Karpas-422 (cell line): ENCODE data around the gene CES3. TPM values are rescaled to one million over a fixed set of nuclear protein-coding genes. Genes with fewer than 3 reads are reported as not detected.
A peak's percentile ranks its signal among the peaks of the same experiment; 100 is the strongest.
"Not testable (repeated sequence)": the region's sequence is repeated elsewhere in the genome, so short reads cannot be mapped to it uniquely, and the experiment has no call there.

ENCODE experiments used
- DNase-seq: peaks from one replicate; pipeline ENCODE4 v3.0.0-alpha.2; 2015
- H2AFZ ChIP-seq: fragments of 200-600 bp; sonication (generic); 2 replicates; pipeline ENCODE4 v1.6.1; 2014; ENCODE audit warnings: antibody characterized with exemption, low read length, mixed read lengths
- H3K27ac ChIP-seq: fragments of 200-600 bp; sonication (generic); 2 replicates; pipeline ENCODE4 v1.5.1; 2014; ENCODE audit warnings: mild to moderate bottlenecking, low read length, moderate library complexity
- H3K27me3 ChIP-seq: fragments of 200-600 bp; sonication (generic); 2 replicates; pipeline ENCODE4 v1.6.1; 2014; ENCODE audit warnings: low read length, mixed read lengths
- H3K36me3 ChIP-seq: fragments of 200-600 bp; sonication (generic); 2 replicates; pipeline ENCODE4 v1.6.1; 2014; ENCODE audit warnings: low read length, mixed read lengths; ENCODE audit not compliant: insufficient read depth
- H3K4me1 ChIP-seq: fragments of 200-600 bp; sonication (generic); 2 replicates; pipeline ENCODE4 v1.6.1; 2014; ENCODE audit warnings: mild to moderate bottlenecking, low read length, mixed read lengths
- H3K4me2 ChIP-seq: fragments of 200-600 bp; sonication (generic); 2 replicates; pipeline ENCODE4 v1.6.1; 2014; ENCODE audit warnings: low read length, low read depth, mild to moderate bottlenecking; ENCODE audit not compliant: poor library complexity, severe bottlenecking
- H3K4me3 ChIP-seq: fragments of 200-600 bp; sonication (generic); 2 replicates; pipeline ENCODE4 v1.5.1; 2014; ENCODE audit warnings: mild to moderate bottlenecking, antibody characterized with exemption, low read length, mixed read lengths
- H3K79me2 ChIP-seq: fragments of 200-600 bp; sonication (generic); 2 replicates; pipeline ENCODE4 v1.6.1; 2014; ENCODE audit warnings: mild to moderate bottlenecking, low read length, mixed read lengths
- H3K9ac ChIP-seq: fragments of 200-600 bp; sonication (generic); 2 replicates; pipeline ENCODE4 v1.6.0; 2014; ENCODE audit warnings: low read length
- H3K9me2 ChIP-seq: fragments of 200-600 bp; sonication (generic), shearing (Covaris generic); replicated peaks from 2 replicates; pipeline ENCODE4 v1.6.0; 2014; ENCODE audit warnings: mild to moderate bottlenecking, low read length, moderate library complexity; ENCODE audit not compliant: insufficient read depth
- H3K9me3 ChIP-seq: fragments of 300-700, 200-600 bp; sonication (generic); 2 replicates; pipeline ENCODE4 v1.6.1; 2014; ENCODE audit warnings: low read length, mixed read lengths
- H4K20me1 ChIP-seq: fragments of 200-600 bp; sonication (generic); 2 replicates; pipeline ENCODE4 v1.6.1; 2014; ENCODE audit warnings: mild to moderate bottlenecking, antibody characterized with exemption, low read length, low read depth; ENCODE audit not compliant: insufficient read depth
- total RNA-seq: library from RNA; depleted of rRNA; stranded (reverse); fragments of >200 nt; shearing (Covaris generic); gene quantifications from 2 replicates; pipeline ENCODE4 v1.2.3, GENCODE V29; 2014; ENCODE audit warnings: low replicate concordance

CES3 gene
- total RNA-seq, 1 experiment from 2014 or later = 20.9 TPM

GRCh38 chr16:66950437-66950836 is 10.6 kb upstream of the CES3 start:
- Histone ChIP-seq H4K20me1 (no peaks in the 10 kb centered on the region), H3K36me3 (no peaks in the 10 kb centered on the region), H3K4me1 (peaks cover 3% of the 10 kb centered on the region; the same call in 1 of the 2 replicates), H3K4me2 (no peak overlapping the region), H3K79me2 (no peaks in the 10 kb centered on the region), H3K9me3 (no peaks in the 10 kb centered on the region), H3K27me3 (no peaks in the 10 kb centered on the region), H3K4me3 (no peak overlapping the region), H3K27ac (no peak overlapping the region), H3K9ac (no peak overlapping the region), H2AFZ (no peak overlapping the region), H3K9me2 (no peaks in the 10 kb centered on the region)
- DNase-seq = no peak

GRCh38 chr16:66950971-66951790 is 9.9 kb upstream of the CES3 start:
- Histone ChIP-seq H3K27me3 (no peaks in the 10 kb centered on the region), H3K9ac (no peak overlapping the region), H3K79me2 (no peaks in the 10 kb centered on the region), H3K4me1 (peaks cover 3% of the 10 kb centered on the region; the same call in 1 of the 2 replicates), H3K36me3 (no peaks in the 10 kb centered on the region), H2AFZ (no peak overlapping the region), H3K27ac (no peak overlapping the region), H3K4me2 (no peak overlapping the region), H3K9me2 (no peaks in the 10 kb centered on the region), H3K4me3 (no peak overlapping the region), H4K20me1 (no peaks in the 10 kb centered on the region), H3K9me3 (no peaks in the 10 kb centered on the region)
- DNase-seq = no peak

DNA sequence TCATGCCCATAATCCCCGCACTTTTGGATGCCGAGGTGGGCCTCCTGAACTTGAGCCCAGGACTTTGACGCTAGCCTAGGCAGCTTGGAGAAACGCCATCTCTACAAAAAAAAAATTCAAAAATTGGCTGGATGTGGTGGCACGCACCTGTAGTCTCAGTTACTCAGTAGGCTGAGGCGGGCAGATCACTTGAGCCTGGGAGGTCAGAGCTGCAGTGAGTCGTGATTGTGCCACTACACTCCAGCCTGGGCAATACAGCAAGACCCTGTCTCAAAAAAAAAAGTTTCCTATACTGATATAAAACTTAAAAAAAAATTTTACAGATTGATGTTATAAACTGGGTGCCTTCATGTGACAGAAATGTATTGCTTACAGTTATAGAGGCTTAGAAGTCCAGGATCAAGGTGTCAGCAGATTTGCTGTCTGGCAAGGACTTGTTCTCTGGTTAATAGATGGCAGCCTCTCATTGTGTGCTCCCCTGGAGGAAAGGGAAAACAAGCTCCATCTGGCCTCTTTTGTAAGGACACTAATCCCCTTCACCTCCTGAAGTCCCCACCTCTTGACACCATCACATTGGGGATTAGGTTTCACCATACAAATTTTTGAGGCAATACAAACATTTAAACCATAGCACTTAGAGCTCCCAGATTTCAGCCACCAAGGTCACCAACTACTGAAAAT is 8.5 kb upstream of the CES3 start:
- no peaks in the 10 kb centered on the region for H3K36me3 ChIP-seq
- H2AFZ ChIP-seq = no peak overlapping the region
- no peaks in the 10 kb centered on the region for H3K27me3 ChIP-seq
- no peak for DNase-seq
- H4K20me1 ChIP-seq = no peaks in the 10 kb centered on the region
- H3K4me2 ChIP-seq = no peak overlapping the region
- H3K4me3 ChIP-seq = no peak overlapping the region
- H3K9me3 ChIP-seq = no peaks in the 10 kb centered on the region
- H3K4me1 ChIP-seq = peaks cover 2% of the 10 kb centered on the region; the same call in 1 of the 2 replicates
- no peak overlapping the region for H3K27ac ChIP-seq
- H3K9me2 ChIP-seq = no peaks in the 10 kb centered on the region
- H3K79me2 ChIP-seq = no peaks in the 10 kb centered on the region
- no peak overlapping the region for H3K9ac ChIP-seq

GRCh38 chr16:66953462-66954096 is 7.5 kb upstream of the CES3 start:
- no peaks in the 10 kb centered on the region for H3K9me2 ChIP-seq
- no peak overlapping the region for H3K4me2 ChIP-seq
- H3K9me3 ChIP-seq = no peaks in the 10 kb centered on the region
- no peaks in the 10 kb centered on the region for H3K79me2 ChIP-seq
- no peaks in the 10 kb centered on the region for H3K36me3 ChIP-seq
- H3K4me3 ChIP-seq = no peak overlapping the region
- no peaks in the 10 kb centered on the region for H3K4me1 ChIP-seq
- no peak overlapping the region for H2AFZ ChIP-seq
- H3K27me3 ChIP-seq = no peaks in the 10 kb centered on the region
- no peak overlapping the region for H3K9ac ChIP-seq
- DNase-seq = no peak
- H3K27ac ChIP-seq = no peak overlapping the region
- no peaks in the 10 kb centered on the region for H4K20me1 ChIP-seq

DNA sequence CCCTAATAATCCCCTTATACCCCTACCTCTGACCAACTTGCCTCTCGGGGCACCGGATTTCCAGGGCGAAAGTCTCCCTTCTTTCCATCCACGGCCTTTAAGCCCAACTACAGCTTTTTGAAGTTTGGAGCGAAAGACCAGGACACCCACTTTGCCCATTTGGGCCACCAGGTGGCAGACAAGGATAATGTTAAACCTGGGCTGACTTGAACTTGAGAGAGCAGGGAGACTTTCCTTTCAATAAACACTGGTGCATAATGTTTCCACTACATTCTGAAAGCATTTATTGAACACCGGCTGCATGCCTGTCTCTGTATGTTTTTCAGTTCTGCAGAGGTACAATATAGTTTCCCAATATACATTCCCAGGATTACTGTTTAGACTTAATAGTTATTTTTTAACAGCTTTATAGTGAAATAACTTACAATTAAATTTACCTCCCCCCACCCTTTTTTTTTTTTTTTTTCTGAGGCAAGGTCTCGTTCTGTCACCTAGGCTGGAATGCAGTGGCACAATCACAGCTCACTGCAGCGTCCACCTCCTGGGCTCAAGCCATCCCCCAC is 6.9 kb upstream of the CES3 start:
- DNase-seq = peak; percentile 90
- no peaks in the 10 kb centered on the region for H4K20me1 ChIP-seq
- H3K9me3 ChIP-seq = no peaks in the 10 kb centered on the region
- no peak overlapping the region for H2AFZ ChIP-seq
- H3K9me2 ChIP-seq = no peaks in the 10 kb centered on the region
- no peaks in the 10 kb centered on the region for H3K27me3 ChIP-seq
- no peak overlapping the region for H3K27ac ChIP-seq
- H3K4me3 ChIP-seq = no peak overlapping the region
- H3K79me2 ChIP-seq = no peaks in the 10 kb centered on the region
- H3K4me2 ChIP-seq = no peak overlapping the region
- H3K36me3 ChIP-seq = no peaks in the 10 kb centered on the region
- H3K9ac ChIP-seq = no peak overlapping the region
- H3K4me1 ChIP-seq = no peaks in the 10 kb centered on the region

- H3K4me3 ChIP-seq, H3K9me3 ChIP-seq, H3K27me3 ChIP-seq, DNase-seq, H3K9me2 ChIP-seq, H2AFZ ChIP-seq, H3K4me1 ChIP-seq, H3K36me3 ChIP-seq, H3K27ac ChIP-seq, H3K9ac ChIP-seq, H3K4me2 ChIP-seq, H3K79me2 ChIP-seq, H4K20me1 ChIP-seq: not testable (repeated sequence)
Observed at GRCh38 chr16:66955363-66956153, 5.5 kb upstream of the CES3 start.

- not testable (repeated sequence) for H3K4me2 ChIP-seq, DNase-seq, H3K79me2 ChIP-seq, H3K27me3 ChIP-seq, H3K9me2 ChIP-seq, H3K9ac ChIP-seq, H2AFZ ChIP-seq, H4K20me1 ChIP-seq, H3K9me3 ChIP-seq, H3K4me3 ChIP-seq, H3K4me1 ChIP-seq, H3K36me3 ChIP-seq, H3K27ac ChIP-seq
Observed at GRCh38 chr16:66956154-66956457, 5.0 kb upstream of the CES3 start.
